SK-N-SH (cell line): Measurements from ENCODE around the gene SERTAD2. TPM values are rescaled to one million over a fixed set of nuclear protein-coding genes. Genes with fewer than 3 reads are reported as not detected.

Experiments used
- CTCF ChIA-PET: fragments of 300-600, 350-600 bp; formaldehyde crosslinking; extraction: SDS; loops from one replicate; lab custom pipeline; 2021; lab: Yijun Ruan, JAX
- POLR2A ChIA-PET: fragments of 350-600 bp; sonication (Branson Sonifier 250); formaldehyde crosslinking; extraction: SDS; loops from one replicate; lab custom pipeline; 2020; ENCODE audit warnings: antibody characterized with exemption, inconsistent platforms; lab: Yijun Ruan, JAX
- DNase-seq: peaks from one replicate; pipeline ENCODE4 v3.0.0; 2012
- H2AFZ ChIP-seq: fragments of 200-600 bp; sonication (generic); 2 replicates; pipeline ENCODE4 v1.8.1; 2016; ENCODE audit warnings: antibody characterized with exemption, mild to moderate bottlenecking, low read depth
- H3F3A ChIP-seq: fragments of 200-600 bp; sonication (generic); replicated peaks from 2 replicates; pipeline ENCODE3; 2016; ENCODE audit warnings: antibody characterized with exemption, mild to moderate bottlenecking; ENCODE audit not compliant: insufficient read depth
- H3K27ac ChIP-seq, 2 experiments: fragments of 200-500 bp in 1 of 2; fragments of 200-600 bp in 1 of 2; sonication (Bioruptor generic) in 1 of 2; sonication (generic), shearing (Covaris generic) in 1 of 2; 2 replicates each; pipeline versions ENCODE4 v1.5.1 to v1.6.1; 2014 to 2016; ENCODE audit warnings: low read depth in 2 of 2, inconsistent platforms in 1 of 2, low read length in 1 of 2, mild to moderate bottlenecking in 1 of 2, mixed read lengths in 1 of 2
- H3K27me3 ChIP-seq: fragments of 200-600 bp; sonication (generic), shearing (Covaris generic); 2 replicates; pipeline ENCODE4 v1.6.1; 2016; ENCODE audit warnings: mixed run types; ENCODE audit not compliant: insufficient read depth
- H3K36me3 ChIP-seq, 2 experiments: fragments of 200-500 bp in 1 of 2; fragments of 200-600 bp in 1 of 2; sonication (Bioruptor generic) in 1 of 2; sonication (generic) in 1 of 2; replicated peaks in 1 of 2; 2 replicates each; pipeline versions ENCODE3 to v1.5.1; 2014 to 2016; ENCODE audit warnings: low read length in 1 of 2, mild to moderate bottlenecking in 1 of 2; ENCODE audit not compliant: insufficient read depth in 2 of 2, control insufficient read depth in 1 of 2
- H3K4me1 ChIP-seq, 2 experiments: fragments of 200-500 bp in 1 of 2; fragments of 200-600 bp in 1 of 2; sonication (Bioruptor generic) in 1 of 2; sonication (generic), shearing (Covaris generic) in 1 of 2; 2 replicates each; pipeline versions ENCODE4 v1.5.1 to v1.6.1; 2014 to 2016; ENCODE audit warnings: low read depth in 1 of 2, low read length in 1 of 2, mixed run types in 1 of 2; ENCODE audit not compliant: insufficient read depth in 2 of 2, control insufficient read depth in 1 of 2
- H3K4me2 ChIP-seq: fragments of 200-600 bp; sonication (generic), shearing (Covaris generic); 2 replicates; pipeline ENCODE4 v1.6.1; 2017; ENCODE audit warnings: mixed run types
- H3K4me3 ChIP-seq, 2 experiments: fragments of 200-500 bp in 1 of 2; fragments of 200-600 bp in 1 of 2; sonication (Bioruptor generic) in 1 of 2; sonication (generic), shearing (Covaris generic) in 1 of 2; 2 replicates each; pipeline versions ENCODE4 v1.5.1 to v1.8.1; 2014 to 2016; ENCODE audit warnings: low read depth in 2 of 2, inconsistent platforms in 1 of 2, low read length in 1 of 2, mild to moderate bottlenecking in 1 of 2, mixed read lengths in 1 of 2, moderate library complexity in 1 of 2
- H3K79me2 ChIP-seq: fragments of 200-600 bp; sonication (generic); 2 replicates; pipeline ENCODE4 v1.8.1; 2017; ENCODE audit warnings: mild to moderate bottlenecking; ENCODE audit not compliant: insufficient read depth
- H3K9ac ChIP-seq: fragments of 200-600 bp; sonication (generic); 2 replicates; pipeline ENCODE4 v1.6.1; 2017; ENCODE audit warnings: mixed run types
- H3K9me2 ChIP-seq: fragments of 200-600 bp; sonication (generic); 2 replicates; pipeline ENCODE4 v1.6.1; 2017; ENCODE audit warnings: mixed run types
- H3K9me3 ChIP-seq: fragments of 200-600 bp; sonication (generic); 2 replicates; pipeline ENCODE4 v1.6.1; 2017; ENCODE audit warnings: mixed run types, mild to moderate bottlenecking, moderate library complexity
- H4K20me1 ChIP-seq: fragments of 200-600 bp; sonication (generic); 2 replicates; pipeline ENCODE4 v1.6.1; 2017; ENCODE audit warnings: mild to moderate bottlenecking, mixed run types; ENCODE audit not compliant: insufficient read depth
- CHD2 ChIP-seq: fragments of 150-350 bp; IDR thresholded peaks from 2 replicates; pipeline ENCODE4 v1.6.1; 2018; ENCODE audit warnings: low read length; ENCODE audit not compliant: partially characterized antibody
- EZH2phosphoT487 ChIP-seq: fragments of 200-600 bp; sonication (generic); IDR thresholded peaks from 2 replicates; pipeline ENCODE4 v1.6.1; 2017; ENCODE audit warnings: low read depth, mixed run types, mild to moderate bottlenecking, antibody characterized with exemption, moderate library complexity, borderline replicate concordance
- GATA2 ChIP-seq: sonication (generic); formaldehyde crosslinking; IDR thresholded peaks from 2 replicates; pipeline ENCODE4 v1.5.0; 2020; ENCODE audit warnings: mild to moderate bottlenecking, missing genetic modification reagents
- MEF2A ChIP-seq: IDR thresholded peaks from 2 replicates; pipeline ENCODE4 v1.4.0; 2012; ENCODE audit warnings: low read depth, borderline replicate concordance
- NFIC ChIP-seq: IDR thresholded peaks from 2 replicates; pipeline ENCODE4 v1.4.0; 2012; ENCODE audit warnings: borderline replicate concordance
- POLR2AphosphoS5 ChIP-seq: IDR thresholded peaks from 2 replicates; pipeline ENCODE4 v1.6.1; 2012; ENCODE audit warnings: low read depth, low read length
- RCOR1 ChIP-seq: fragments of 150-350 bp; IDR thresholded peaks from 2 replicates; pipeline ENCODE4 v1.6.1; 2017; ENCODE audit warnings: antibody characterized with exemption, low read length
- REST ChIP-seq: IDR thresholded peaks from 2 replicates; pipeline ENCODE4 v1.6.1; 2012; ENCODE audit warnings: mild to moderate bottlenecking, low read depth, low read length, moderate library complexity
- TCF12 ChIP-seq: IDR thresholded peaks from 2 replicates; pipeline ENCODE4 v1.4.0; 2012
- YY1 ChIP-seq: IDR thresholded peaks from 2 replicates; pipeline ENCODE4 v1.4.0; 2012; ENCODE audit warnings: low read depth, mild to moderate bottlenecking
- WGBS: methylation state at CpG from one replicate; pipeline ENCODE4 v1.1.6; 2017; ENCODE audit warnings: low lambda C conversion rate; 5-methylcytosine and 5-hydroxymethylcytosine counted together
- polyA plus RNA-seq, 3 experiments: library from polyadenylated mRNA; depleted of rRNA; stranded (reverse); fragments of >200 nt; gene quantifications; 2 replicates each; pipeline ENCODE4 v1.2.3, GENCODE V29; 2012
- TF ChIP-seq, protein P1 (sequence below): IDR thresholded peaks from 2 replicates; pipeline ENCODE4 v1.4.0; 2012; ENCODE audit warnings: low read depth, borderline replicate concordance
- TF ChIP-seq, protein P2 (sequence below): fragments of 150-350 bp; IDR thresholded peaks from 2 replicates; pipeline ENCODE4 v1.6.1; 2017; ENCODE audit warnings: antibody characterized with exemption, low read length, low read depth, borderline replicate concordance

SERTAD2 gene
- polyA plus RNA-seq, 1 of the 3 experiments (the other 2 are of a cell fraction), result 9.1 TPM

- H3K9ac ChIP-seq, result no peak overlapping the region
- no peak overlapping the region for H3K4me3 ChIP-seq
- no peak overlapping the region for H2AFZ ChIP-seq
- WGBS, result 96% methylated on average over 10 of the region's 10 CpGs
- no peaks in the 10 kb centered on the region for H3K27me3 ChIP-seq
- peaks cover 26% of the 10 kb centered on the region; the same call in 1 of the 2 replicates for H4K20me1 ChIP-seq
- ChIA-PET POLR2A (interaction anchor here (1.2 kb wide), 1 partner anchor 23 kb away, joined by 3 read pairs; the partner anchor contains the start of gene SERTAD2), CTCF (interaction anchor here (1.2 to 1.8 kb wide), 4 partner anchors 14 to 237 kb away, joined by 4 to 11 read pairs (median 6); no protein-coding TSS in a partner anchor)
- H3K27ac ChIP-seq, result no peak overlapping the region
- TF ChIP-seq TCF12, result no peak
- TF ChIP-seq CHD2, result no peak
- no peak for TF ChIP-seq YY1
- no peak for TF ChIP-seq POLR2AphosphoS5
- no peak for TF ChIP-seq REST
- no peak for TF ChIP-seq RCOR1
- TF ChIP-seq, protein P1, sequence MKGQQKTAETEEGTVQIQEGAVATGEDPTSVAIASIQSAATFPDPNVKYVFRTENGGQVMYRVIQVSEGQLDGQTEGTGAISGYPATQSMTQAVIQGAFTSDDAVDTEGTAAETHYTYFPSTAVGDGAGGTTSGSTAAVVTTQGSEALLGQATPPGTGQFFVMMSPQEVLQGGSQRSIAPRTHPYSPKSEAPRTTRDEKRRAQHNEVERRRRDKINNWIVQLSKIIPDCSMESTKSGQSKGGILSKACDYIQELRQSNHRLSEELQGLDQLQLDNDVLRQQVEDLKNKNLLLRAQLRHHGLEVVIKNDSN, result no peak
- no peak for TF ChIP-seq MEF2A
- TF ChIP-seq GATA2 (CRISPR knock-in tag), result no peak
- TF ChIP-seq NFIC, result no peak
- TF ChIP-seq, protein P2, sequence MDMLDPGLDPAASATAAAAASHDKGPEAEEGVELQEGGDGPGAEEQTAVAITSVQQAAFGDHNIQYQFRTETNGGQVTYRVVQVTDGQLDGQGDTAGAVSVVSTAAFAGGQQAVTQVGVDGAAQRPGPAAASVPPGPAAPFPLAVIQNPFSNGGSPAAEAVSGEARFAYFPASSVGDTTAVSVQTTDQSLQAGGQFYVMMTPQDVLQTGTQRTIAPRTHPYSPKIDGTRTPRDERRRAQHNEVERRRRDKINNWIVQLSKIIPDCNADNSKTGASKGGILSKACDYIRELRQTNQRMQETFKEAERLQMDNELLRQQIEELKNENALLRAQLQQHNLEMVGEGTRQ, result no peak
- no peak for TF ChIP-seq EZH2phosphoT487
- peaks cover 24% of the 10 kb centered on the region for H3K79me2 ChIP-seq
- peaks cover 25 to 37% of the 10 kb centered on the region in 2 experiments for H3K36me3 ChIP-seq
- H3K9me2 ChIP-seq, result no peaks in the 10 kb centered on the region
- no peak for DNase-seq
- no peak overlapping the region for H3K4me2 ChIP-seq
- peaks cover 3% of the 10 kb centered on the region for H3F3A ChIP-seq
- H3K9me3 ChIP-seq, result no peaks in the 10 kb centered on the region
- peaks cover 0 to 46% of the 10 kb centered on the region in 2 experiments; a peak in 2 of 4 replicates for H3K4me1 ChIP-seq
These were observed 23.0 kb downstream of the SERTAD2 start for GRCh38 chr2:64630752-64631151.
